Common myeloid progenitor, CD34-positive (primary cell): ENCODE results near the gene CTU1.

Experiments used
- CTCF ChIA-PET: fragments of 350-600 bp; sonication (Branson Sonifier 250); formaldehyde crosslinking; loops from one replicate; lab custom pipeline; 2021; ENCODE audit warnings: antibody characterized with exemption; lab: Charles Lee
- POLR2A ChIA-PET: fragments of 350-600 bp; sonication (Branson Sonifier 250); formaldehyde crosslinking; loops from one replicate; lab custom pipeline; 2021; ENCODE audit warnings: antibody characterized with exemption; lab: Charles Lee
- DNase-seq, 3 donors: peaks; one replicate each; pipeline versions ENCODE4 v3.0.0 to v3.0.0-alpha.2; 2013
- H3K27ac ChIP-seq, 2 experiments: 1 replicate in 1 of 2; 2 replicates in 1 of 2; pipeline ENCODE4 v1.7.0; 2013; ENCODE audit warnings: inconsistent platforms in 2 of 2, low read length in 2 of 2, mild to moderate bottlenecking in 2 of 2, low read depth in 1 of 2, moderate library complexity in 1 of 2; ENCODE audit not compliant: severe bottlenecking in 2 of 2, insufficient read depth in 1 of 2, poor library complexity in 1 of 2
- H3K27me3 ChIP-seq, 5 experiments: replicated peaks in 2 of 5; 1 replicate in 3 of 5; 2 replicates in 2 of 5; pipeline versions ENCODE4 v1.6.1 to v1.7.0; 2013; ENCODE audit warnings: low read length in 4 of 5, mild to moderate bottlenecking in 2 of 5, moderate library complexity in 2 of 5, inconsistent platforms in 1 of 5; ENCODE audit not compliant: insufficient read depth in 5 of 5, control insufficient read depth in 4 of 5
- H3K36me3 ChIP-seq, 4 experiments: 1 replicate in 2 of 4; 2 replicates in 2 of 4; pipeline versions ENCODE4 v1.6.1 to v1.7.0; 2013; ENCODE audit warnings: low read length in 3 of 4, control low read depth in 1 of 4, mild to moderate bottlenecking in 1 of 4; ENCODE audit not compliant: control insufficient read depth in 4 of 4, insufficient read depth in 4 of 4
- H3K4me1 ChIP-seq, 4 experiments: 1 replicate in 3 of 4; 2 replicates in 1 of 4; pipeline versions ENCODE4 v1.6.1 to v1.7.1; 2013; ENCODE audit warnings: low read length in 3 of 4, mild to moderate bottlenecking in 3 of 4, control low read depth in 1 of 4, inconsistent platforms in 1 of 4, moderate library complexity in 1 of 4; ENCODE audit not compliant: control insufficient read depth in 4 of 4, insufficient read depth in 4 of 4; ENCODE audit errors: control extremely low read depth in 1 of 4
- H3K4me3 ChIP-seq, 7 experiments: 1 replicate in 4 of 7; 2 replicates in 3 of 7; pipeline versions ENCODE4 v1.5.1 to v1.7.0; 2013; ENCODE audit warnings: mild to moderate bottlenecking in 7 of 7, low read length in 6 of 7, moderate library complexity in 6 of 7, inconsistent platforms in 2 of 7, low read depth in 2 of 7, control low read depth in 1 of 7; ENCODE audit not compliant: insufficient read depth in 4 of 7, control insufficient read depth in 1 of 7; ENCODE audit errors: extremely low read depth in 1 of 7
- H3K9me3 ChIP-seq, 5 experiments: 1 replicate in 4 of 5; 2 replicates in 1 of 5; pipeline versions ENCODE4 v1.6.1 to v1.7.1; 2013; ENCODE audit warnings: low read length in 4 of 5, mild to moderate bottlenecking in 2 of 5, inconsistent platforms in 1 of 5, low read depth in 1 of 5, moderate library complexity in 1 of 5; ENCODE audit not compliant: control insufficient read depth in 4 of 5, insufficient read depth in 2 of 5; ENCODE audit errors: control extremely low read depth in 1 of 5
- WGBS: methylation state at CpG from one replicate; pipeline ENCODE4 v1.1.5; 2013; ENCODE audit not compliant: insufficient coverage; 5-methylcytosine and 5-hydroxymethylcytosine counted together

The CTU1 gene

GRCh38 chr19:51081476-51081875 lies 26.7 kb downstream of the CTU1 start:
- H3K4me3 ChIP-seq = no peak overlapping the region
- ChIA-PET POLR2A (no interaction called here), CTCF (no interaction called here)
- H3K9me3 ChIP-seq = no peaks in the 10 kb centered on the region
- no peaks in the 10 kb centered on the region for H3K36me3 ChIP-seq
- WGBS = 97% methylated on average over 11 of the region's 14 CpGs
- no peak for DNase-seq
- H3K4me1 ChIP-seq = no peaks in the 10 kb centered on the region
- H3K27me3 ChIP-seq = peaks cover 0 to 22% (median 0%) of the 10 kb centered on the region in 5 experiments
- no peak overlapping the region for H3K27ac ChIP-seq

- Histone ChIP-seq H3K27me3 (peaks cover 0 to 22% (median 2%) of the 10 kb centered on the region in 5 experiments), H3K4me3 (no peak overlapping the region), H3K9me3 (no peaks in the 10 kb centered on the region), H3K27ac (no peak overlapping the region), H3K4me1 (no peaks in the 10 kb centered on the region), H3K36me3 (no peaks in the 10 kb centered on the region)
- no peak for DNase-seq
- POLR2A ChIA-PET = no interaction called here
- CTCF ChIA-PET = interaction anchor here (1.0 kb wide), 1 partner anchor 17 kb away, joined by 3 read pairs; no protein-coding TSS in a partner anchor
- 94% methylated on average over 27 of the region's 27 CpGs for WGBS
These were observed 28.6 kb downstream of the CTU1 start for GRCh38 chr19:51079481-51080110.

- POLR2A ChIA-PET = no interaction called here
- 94% methylated on average over 5 of the region's 6 CpGs for WGBS
These were observed 29.5 kb downstream of the CTU1 start for GRCh38 chr19:51078731-51079130.

GRCh38 chr19:51078104-51078503 lies 30.1 kb downstream of the CTU1 start:
- POLR2A ChIA-PET = no interaction called here
- H3K4me3 ChIP-seq = no peak overlapping the region
- peaks cover 0 to 12% (median 2%) of the 10 kb centered on the region in 5 experiments for H3K9me3 ChIP-seq
- peaks cover 0 to 12% (median 2%) of the 10 kb centered on the region in 5 experiments for H3K27me3 ChIP-seq
- no peak for DNase-seq
- CTCF ChIA-PET = no interaction called here
- no peaks in the 10 kb centered on the region for H3K36me3 ChIP-seq
- no peak overlapping the region for H3K27ac ChIP-seq
- 68% methylated on average over 6 of the region's 6 CpGs for WGBS
- no peaks in the 10 kb centered on the region for H3K4me1 ChIP-seq

More at GRCh38 chr19:51078731-51079130, 29.5 kb downstream of the CTU1 start:
- Histone ChIP-seq H3K4me3 (no peak overlapping the region), H3K27me3 (peaks cover 0 to 18% (median 2%) of the 10 kb centered on the region in 5 experiments), H3K9me3 (peaks cover 0 to 7% (median 1%) of the 10 kb centered on the region in 5 experiments), H3K36me3 (no peaks in the 10 kb centered on the region), H3K27ac (no peak overlapping the region), H3K4me1 (no peaks in the 10 kb centered on the region)
- CTCF ChIA-PET = no interaction called here
- no peak for DNase-seq

GRCh38 chr19:51076631-51077213 lies 31.5 kb downstream of the CTU1 start:
- H3K36me3 ChIP-seq = no peaks in the 10 kb centered on the region
- CTCF ChIA-PET = no interaction called here
- H3K27ac ChIP-seq = no peak overlapping the region
- peaks cover 0 to 11% (median 2%) of the 10 kb centered on the region in 5 experiments for H3K27me3 ChIP-seq
- POLR2A ChIA-PET = no interaction called here
- H3K4me1 ChIP-seq = no peaks in the 10 kb centered on the region
- DNase-seq = no peak
- H3K9me3 ChIP-seq = peaks cover 0 to 14% (median 2%) of the 10 kb centered on the region in 5 experiments
- 88% methylated on average over 10 of the region's 14 CpGs for WGBS
- no peak overlapping the region for H3K4me3 ChIP-seq

- ChIA-PET CTCF (no interaction called here), POLR2A (no interaction called here)
- DNase-seq = no peak
- no peak overlapping the region for H3K4me3 ChIP-seq
- no peak overlapping the region for H3K27ac ChIP-seq
- H3K27me3 ChIP-seq = peaks cover 0 to 12% (median 3%) of the 10 kb centered on the region in 5 experiments
- H3K36me3 ChIP-seq = no peaks in the 10 kb centered on the region
- WGBS = 100% methylated on average over 1 of the region's 5 CpGs
- H3K4me1 ChIP-seq = no peaks in the 10 kb centered on the region
- peaks cover 0 to 14% (median 2%) of the 10 kb centered on the region in 5 experiments for H3K9me3 ChIP-seq
These were observed 32.2 kb downstream of the CTU1 start for GRCh38 chr19:51075998-51076397.

GRCh38 chr19:51071095-51071405 lies 37.2 kb downstream of the CTU1 start:
- CTCF ChIA-PET = no interaction called here
- no peak overlapping the region for H3K4me3 ChIP-seq
- H3K4me1 ChIP-seq = no peaks in the 10 kb centered on the region
- H3K9me3 ChIP-seq = peaks cover 0 to 14% (median 2%) of the 10 kb centered on the region in 5 experiments
- no peak for DNase-seq
- H3K27me3 ChIP-seq = peaks cover 4 to 29% (median 9%) of the 10 kb centered on the region in 5 experiments
- no peak overlapping the region for H3K27ac ChIP-seq
- POLR2A ChIA-PET = no interaction called here
- H3K36me3 ChIP-seq = no peaks in the 10 kb centered on the region
- WGBS = 86% methylated on average over 3 of the region's 4 CpGs
